NCI-H2107 (cell line): ENCODE data around the gene TBC1D10B.

Experiments
- DNase-seq: peaks from one replicate; lab custom pipeline; 2025; lab: John Stamatoyannopoulos, UW

The TBC1D10B gene, protein sequence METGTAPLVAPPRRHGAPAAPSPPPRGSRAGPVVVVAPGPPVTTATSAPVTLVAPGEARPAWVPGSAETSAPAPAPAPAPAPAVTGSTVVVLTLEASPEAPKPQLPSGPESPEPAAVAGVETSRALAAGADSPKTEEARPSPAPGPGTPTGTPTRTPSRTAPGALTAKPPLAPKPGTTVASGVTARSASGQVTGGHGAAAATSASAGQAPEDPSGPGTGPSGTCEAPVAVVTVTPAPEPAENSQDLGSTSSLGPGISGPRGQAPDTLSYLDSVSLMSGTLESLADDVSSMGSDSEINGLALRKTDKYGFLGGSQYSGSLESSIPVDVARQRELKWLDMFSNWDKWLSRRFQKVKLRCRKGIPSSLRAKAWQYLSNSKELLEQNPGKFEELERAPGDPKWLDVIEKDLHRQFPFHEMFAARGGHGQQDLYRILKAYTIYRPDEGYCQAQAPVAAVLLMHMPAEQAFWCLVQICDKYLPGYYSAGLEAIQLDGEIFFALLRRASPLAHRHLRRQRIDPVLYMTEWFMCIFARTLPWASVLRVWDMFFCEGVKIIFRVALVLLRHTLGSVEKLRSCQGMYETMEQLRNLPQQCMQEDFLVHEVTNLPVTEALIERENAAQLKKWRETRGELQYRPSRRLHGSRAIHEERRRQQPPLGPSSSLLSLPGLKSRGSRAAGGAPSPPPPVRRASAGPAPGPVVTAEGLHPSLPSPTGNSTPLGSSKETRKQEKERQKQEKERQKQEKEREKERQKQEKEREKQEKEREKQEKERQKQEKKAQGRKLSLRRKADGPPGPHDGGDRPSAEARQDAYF

GRCh38 chr16:30370456-30371247 lies at the start of gene TBC1D10B:
Gene TBC1D10B (minus strand): TSS chr16:30370494. CDS start chr16:30370183, 311 bp downstream.
- DNase-seq: peak; percentile 99

GRCh38 chr16:30418350-30419181 lies 48.3 kb upstream of the TBC1D10B start:
- DNase-seq: no peak

- DNase-seq: peak; percentile 86
These were observed 47.4 kb upstream of the TBC1D10B start for GRCh38 chr16:30417529-30418349.

DNA sequence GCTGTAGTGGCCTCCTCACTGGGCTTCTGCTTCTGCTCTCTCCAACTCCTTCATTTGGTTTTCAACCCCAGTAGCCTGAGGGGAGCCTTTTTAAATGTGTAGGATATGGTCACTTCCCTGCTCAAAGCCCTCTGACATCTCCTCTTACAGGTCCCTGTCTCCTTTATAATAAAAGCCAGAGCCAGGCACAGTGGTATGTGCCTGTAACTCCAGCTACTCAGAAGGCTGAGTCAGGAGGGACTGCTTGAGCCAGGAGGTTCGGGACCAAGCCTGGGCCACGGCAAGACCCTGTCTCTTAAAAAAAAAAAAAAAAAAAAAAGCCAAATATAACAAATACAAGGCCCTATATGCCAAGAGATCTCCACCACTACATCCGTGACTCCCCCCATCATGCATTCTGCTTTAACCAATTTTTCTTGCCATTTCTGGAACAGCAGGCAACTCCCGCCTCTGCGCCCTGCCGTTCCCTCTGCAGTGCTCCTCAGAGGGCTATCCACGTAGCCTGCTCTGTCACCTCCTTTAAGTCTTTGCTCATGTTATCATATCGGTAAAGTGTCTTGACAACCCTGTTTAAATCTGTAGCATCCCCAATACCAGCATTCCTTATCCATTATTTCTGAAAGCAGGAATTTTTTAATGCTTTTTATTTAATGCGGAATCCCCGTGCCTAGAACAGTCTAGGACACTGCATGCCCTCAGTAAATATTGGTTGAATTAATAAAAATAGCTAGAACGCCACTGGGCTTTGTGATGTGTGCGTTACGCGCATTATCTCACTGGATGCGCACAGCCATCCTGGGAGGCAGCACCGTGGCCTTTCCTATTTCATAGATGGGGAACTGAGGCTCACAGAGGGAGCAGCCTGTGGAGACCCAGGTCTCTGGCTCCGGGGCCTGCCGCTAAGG lies 46.6 kb upstream of the TBC1D10B start:
- no peak for DNase-seq

GRCh38 chr16:30416047-30416603 lies 45.8 kb upstream of the TBC1D10B start:
- no peak for DNase-seq

GRCh38 chr16:30414159-30414558 lies 43.9 kb upstream of the TBC1D10B start:
- DNase-seq: no peak

DNA sequence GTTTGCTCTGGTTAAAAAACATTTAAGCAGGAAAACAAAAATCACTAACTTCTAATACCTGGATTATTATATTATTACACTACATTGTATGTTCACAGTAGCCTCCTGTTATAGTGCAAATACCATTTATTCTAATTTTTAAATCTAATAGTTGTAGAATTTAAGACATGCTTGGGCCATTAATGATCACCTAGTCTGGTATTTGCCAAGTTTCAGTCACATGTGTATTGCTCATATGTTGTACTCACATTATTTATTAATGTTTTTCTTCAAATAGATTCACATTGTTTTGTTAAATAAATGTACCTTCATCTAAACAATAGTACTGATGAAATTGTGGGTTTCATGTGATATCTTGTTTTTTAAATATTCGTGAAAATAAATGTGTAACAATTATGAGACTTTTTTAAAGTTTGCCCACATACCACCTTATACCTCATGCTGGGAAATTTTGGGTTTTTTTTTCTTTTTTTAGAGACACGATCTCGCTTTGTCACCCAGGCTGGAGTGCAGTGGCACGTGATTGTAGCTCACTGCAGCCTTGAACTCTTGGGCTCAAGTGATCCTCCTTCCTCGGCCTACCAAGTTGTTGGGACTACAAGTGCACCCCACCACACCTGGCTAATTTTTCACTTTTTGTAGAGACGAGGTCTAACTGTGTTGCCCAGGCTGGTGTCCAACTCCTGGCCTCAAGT lies 43.0 kb upstream of the TBC1D10B start:
- DNase-seq: no peak

GRCh38 chr16:30409125-30410060 lies 39.1 kb upstream of the TBC1D10B start:
- peak; percentile 70 for DNase-seq

DNA sequence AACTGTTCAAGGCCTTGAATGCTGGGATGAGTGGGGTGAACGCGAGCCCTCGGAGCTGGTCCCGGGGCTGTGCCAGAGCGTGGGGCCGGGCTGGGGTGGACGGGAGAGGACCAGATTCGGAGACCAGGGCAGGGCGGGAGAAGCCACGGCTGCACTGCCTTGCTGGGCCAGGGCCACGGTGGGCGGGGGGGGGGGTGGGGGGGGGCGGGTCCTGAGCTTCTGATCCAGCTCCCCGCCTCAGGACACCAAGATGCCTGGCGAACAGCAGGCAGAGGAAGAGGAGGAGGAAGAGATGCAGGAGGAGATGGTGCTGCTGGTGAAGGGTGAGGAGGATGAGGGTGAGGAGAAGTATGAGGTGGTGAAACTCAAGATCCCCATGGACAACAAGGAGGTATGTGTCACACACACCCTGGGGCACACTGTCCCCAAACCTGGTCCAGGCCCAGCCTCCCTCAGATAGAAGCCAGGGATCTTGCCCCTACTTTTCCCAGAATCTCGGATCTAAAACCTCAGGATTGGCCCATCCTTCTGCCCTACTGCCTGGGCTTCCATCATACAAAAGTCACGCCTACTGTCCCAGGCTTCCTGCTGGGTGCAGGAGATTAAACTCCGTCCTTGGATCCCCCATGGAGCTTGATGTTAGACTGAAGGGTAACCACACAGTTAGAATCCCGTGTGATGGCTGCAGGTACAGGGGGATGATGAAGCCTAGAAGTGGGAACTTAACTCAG lies 37.7 kb upstream of the TBC1D10B start:
- DNase-seq: no peak

DNA sequence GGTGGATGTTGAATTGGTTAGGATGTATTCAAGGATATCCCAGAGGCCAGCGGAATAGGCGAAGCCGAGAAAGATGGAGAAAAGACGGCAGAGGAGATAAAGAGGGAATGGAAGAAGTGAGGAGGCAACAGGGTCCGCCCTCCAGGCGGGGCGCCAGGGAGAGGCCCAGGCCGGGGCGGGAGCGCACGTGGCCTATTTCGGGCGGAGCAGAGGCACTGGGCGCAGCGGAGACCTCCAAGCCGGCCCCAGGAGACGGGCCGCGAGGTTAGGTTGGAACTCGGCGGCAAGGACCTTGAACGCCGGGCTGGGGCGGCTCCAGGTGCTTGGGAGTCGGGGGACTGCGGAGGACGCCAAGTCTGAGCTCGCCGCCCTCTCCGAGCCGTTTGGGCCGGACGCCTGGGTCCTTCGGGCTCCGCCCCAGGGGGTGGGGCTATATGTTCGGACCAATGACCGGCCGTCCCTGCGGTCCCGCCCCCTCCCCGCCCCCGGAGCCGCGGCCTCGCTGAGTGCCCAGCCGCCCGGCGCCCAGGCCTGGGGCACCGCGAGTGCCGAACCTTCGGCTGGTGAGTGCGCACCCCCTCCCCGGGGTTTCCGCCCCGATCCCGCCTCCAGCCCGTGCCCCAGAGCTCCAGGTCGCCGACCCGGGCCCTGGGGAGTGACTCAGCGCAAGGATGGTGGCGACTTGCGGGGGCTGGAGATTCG lies 37.0 kb upstream of the TBC1D10B start, which contains the start of gene ZNF771:
TSS of gene ZNF771 (plus strand) at position 505 of the 702 bp plus-strand sequence. CDS start 448 bp downstream, outside the sequence.
- DNase-seq: peak; percentile 67

- DNase-seq: no peak
These were observed 36.5 kb upstream of the TBC1D10B start for GRCh38 chr16:30406795-30407101.

GRCh38 chr16:30401768-30402425 lies 31.6 kb upstream of the TBC1D10B start:
- DNase-seq: no peak

DNA sequence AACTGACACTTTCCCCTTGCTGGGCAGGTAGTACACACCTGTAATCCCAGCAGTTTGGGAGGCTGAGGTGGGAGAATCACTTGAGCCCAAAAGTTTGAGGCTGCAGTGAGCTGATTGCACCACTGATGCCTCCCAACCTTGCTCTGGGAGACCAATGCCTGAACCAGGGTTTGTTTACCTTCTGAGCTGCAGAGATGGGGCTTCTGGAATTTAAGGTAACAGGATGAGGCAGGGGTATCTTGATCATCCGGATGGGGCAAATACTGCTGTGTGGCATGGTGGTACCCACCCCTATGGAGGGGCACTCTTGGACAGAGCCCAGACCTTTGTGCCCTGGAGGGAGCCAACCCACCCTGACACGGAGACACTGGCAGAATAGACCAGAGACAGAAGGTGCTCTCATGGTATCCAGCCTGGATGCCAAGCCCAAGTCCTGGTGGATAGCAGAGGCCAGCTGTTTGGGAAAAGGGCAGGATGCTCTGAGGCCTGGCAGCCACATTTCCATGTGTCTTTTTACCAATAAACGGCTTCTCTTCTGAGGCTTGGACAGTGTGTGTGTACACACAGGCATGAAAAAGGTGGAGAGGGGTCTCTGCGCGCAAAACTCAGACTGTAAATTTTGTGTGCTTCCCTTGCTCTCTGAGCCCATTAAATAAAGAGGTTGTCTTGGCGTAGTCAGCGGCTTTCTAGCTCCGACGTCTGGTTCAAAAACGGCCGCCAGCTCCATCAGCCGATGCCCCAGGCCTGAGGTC lies 29.3 kb upstream of the TBC1D10B start:
- DNase-seq: no peak

GRCh38 chr16:30398661-30399434 lies 28.6 kb upstream of the TBC1D10B start:
- DNase-seq: no peak
